Natural killer cell (primary cell): Measurements from ENCODE around the gene HECTD4. TPM values are rescaled to one million over a fixed set of nuclear protein-coding genes. Genes with fewer than 3 reads are reported as not detected.
A peak's percentile ranks its signal among the peaks of the same experiment; 100 is the strongest.

Source experiments
- ATAC-seq, 3 donors: fragments of 150-1000 bp in 2 of 3; fragments of 200-7000 bp in 1 of 3; cut with Tn5 transposase; 1 replicate in 1 of 3; 2 replicates in 2 of 3; pipeline ENCODE4 v1.10.0; 2021; ENCODE audit warnings: mild to moderate bottlenecking in 2 of 3, moderate library complexity in 2 of 3
- DNase-seq, 2 donors: peaks; one replicate each; pipeline versions ENCODE4 v3.0.0 to v3.0.0-alpha.2; 2013 to 2021; ENCODE audit warnings: mixed read lengths in 1 of 2
- H3K27ac ChIP-seq: one replicate; pipeline ENCODE4 v1.5.1; 2013; ENCODE audit warnings: mild to moderate bottlenecking, low read length
- H3K27me3 ChIP-seq: one replicate; pipeline ENCODE4 v1.6.1; 2013; ENCODE audit warnings: low read length; ENCODE audit not compliant: control insufficient read depth, insufficient read depth
- H3K36me3 ChIP-seq: one replicate; pipeline ENCODE4 v1.6.1; 2013; ENCODE audit warnings: low read length; ENCODE audit not compliant: control insufficient read depth, insufficient read depth
- H3K4me1 ChIP-seq: one replicate; pipeline ENCODE4 v1.6.1; 2013; ENCODE audit warnings: low read length; ENCODE audit not compliant: control insufficient read depth, insufficient read depth
- H3K4me3 ChIP-seq: one replicate; pipeline ENCODE4 v1.5.1; 2013; ENCODE audit warnings: low read length
- H3K9me3 ChIP-seq: one replicate; pipeline ENCODE4 v1.6.1; 2013; ENCODE audit warnings: low read length; ENCODE audit not compliant: control insufficient read depth, insufficient read depth
- H3K27ac Mint-ChIP-seq, 2 donors: one replicate each; pipeline ENCODE4 v1.8.0; 2022; ENCODE audit warnings: mild to moderate bottlenecking in 2 of 2, mixed read lengths in 2 of 2, moderate library complexity in 1 of 2
- H3K27me3 Mint-ChIP-seq, 2 donors: one replicate each; pipeline ENCODE4 v1.8.0; 2022; ENCODE audit warnings: low read depth in 2 of 2, mixed read lengths in 2 of 2
- H3K36me3 Mint-ChIP-seq: one replicate; pipeline ENCODE4 v1.8.0; 2022; ENCODE audit warnings: mixed read lengths
- H3K4me1 Mint-ChIP-seq, 2 donors: one replicate each; pipeline ENCODE4 v1.8.0; 2022; ENCODE audit warnings: mixed read lengths in 2 of 2
- H3K4me3 Mint-ChIP-seq: one replicate; pipeline ENCODE4 v1.8.0; 2022; ENCODE audit warnings: mild to moderate bottlenecking, moderate library complexity, mixed read lengths
- H3K9me3 Mint-ChIP-seq, 2 donors: one replicate each; pipeline ENCODE4 v1.8.0; 2022; ENCODE audit warnings: mixed read lengths in 2 of 2
- CTCF ChIP-seq: fragments of 200-600 bp; IDR thresholded peaks from one replicate; pipeline ENCODE4 v1.8.0; 2022; ENCODE audit warnings: antibody characterized with exemption
- WGBS: methylation state at CpG from one replicate; pipeline ENCODE4 v1.1.7; 2013; ENCODE audit warnings: missing lambda C conversion rate; ENCODE audit not compliant: insufficient coverage; 5-methylcytosine and 5-hydroxymethylcytosine counted together
- intact Hi-C: fragments of 100-400 bp; cut with micrococcal nuclease; formaldehyde crosslinking; loops from one replicate; pipeline ENCODE4 v1.14.2; 2022
- total RNA-seq, 4 donors: library from RNA; stranded (reverse); fragments of 120-200 nt in 1 of 4; gene quantifications; one replicate each; pipeline versions ENCODE4 v1.2.3 to v1.2.4, GENCODE V29; 2013 to 2022

The HECTD4 gene
- total RNA-seq, 3 donors from 2014 or later (not counting 1 experiment from before 2014, with no cell fraction given), result 66.9 to 82.6 (median 79.2) TPM

DNA sequence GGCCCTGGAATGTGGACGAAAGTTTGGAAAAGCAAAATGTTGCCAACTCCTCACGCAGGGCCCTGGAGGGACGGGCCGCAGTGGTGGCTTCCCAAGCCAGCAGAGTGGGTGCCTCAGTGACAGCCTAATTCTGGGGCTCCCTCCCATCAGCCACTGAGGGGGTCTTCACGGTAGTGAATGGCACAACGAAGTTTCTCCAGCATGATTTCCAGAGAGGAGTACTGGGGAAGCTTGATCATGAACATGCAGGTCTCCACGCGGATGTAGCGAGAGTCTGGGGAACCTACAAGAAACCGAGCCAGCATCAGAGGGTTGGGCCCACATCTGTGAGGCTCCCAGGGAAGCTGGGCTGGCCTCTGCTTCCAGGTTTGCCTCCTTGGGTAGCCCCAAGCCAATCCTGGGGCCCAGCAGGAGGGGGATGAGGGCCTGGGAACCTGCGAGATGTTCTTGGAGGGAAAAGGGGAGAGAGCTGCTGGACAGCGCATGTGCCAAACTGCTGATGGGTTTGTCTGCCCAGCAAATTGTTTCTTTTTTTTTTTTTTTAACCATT lies 219.9 kb downstream of the HECTD4 start:
- H3K27me3 ChIP-seq, result no peaks in the 10 kb centered on the region
- Mint-ChIP-seq H3K4me3 (no peak overlapping the region), H3K36me3 (peaks cover 12% of the 10 kb centered on the region), H3K9me3 (peaks cover 2 to 3% of the 10 kb centered on the region in 2 donors), H3K27ac (peak overlapping the region in 1 of 2 donors; percentile 38), H3K27me3 (no peaks in the 10 kb centered on the region), H3K4me1 (peaks cover 10 to 13% of the 10 kb centered on the region in 2 donors)
- 97% methylated on average over 12 of the region's 12 CpGs for WGBS
- intact Hi-C loops, result no loop called here
- DNase-seq (no peak), ATAC-seq (no peak)
- H3K27ac ChIP-seq, result no peak overlapping the region
- no peak for TF ChIP-seq CTCF
- peaks cover 19% of the 10 kb centered on the region for H3K9me3 ChIP-seq
- H3K36me3 ChIP-seq, result peaks cover 43% of the 10 kb centered on the region
- H3K4me1 ChIP-seq, result peaks cover 16% of the 10 kb centered on the region
- no peak overlapping the region for H3K4me3 ChIP-seq

- no peak overlapping the region for H3K27ac ChIP-seq
- 92% methylated on average over 9 of the region's 9 CpGs for WGBS
- Mint-ChIP-seq H3K4me1 (peaks cover 13 to 15% of the 10 kb centered on the region in 2 donors), H3K9me3 (peaks cover 2 to 3% of the 10 kb centered on the region in 2 donors), H3K4me3 (no peak overlapping the region), H3K36me3 (peaks cover 19% of the 10 kb centered on the region), H3K27me3 (no peaks in the 10 kb centered on the region), H3K27ac (peak overlapping the region in 1 of 2 donors; percentile 38)
- ATAC-seq, result no peak
- intact Hi-C loops, result no loop called here
- no peaks in the 10 kb centered on the region for H3K27me3 ChIP-seq
- peaks cover 19% of the 10 kb centered on the region for H3K9me3 ChIP-seq
- no peak for DNase-seq
- peaks cover 16% of the 10 kb centered on the region for H3K4me1 ChIP-seq
- H3K4me3 ChIP-seq, result no peak overlapping the region
- H3K36me3 ChIP-seq, result peaks cover 43% of the 10 kb centered on the region
- TF ChIP-seq CTCF, result no peak
Measured at GRCh38 chr12:112161711-112162110, 220.5 kb downstream of the HECTD4 start.

- 99% methylated on average over 6 of the region's 6 CpGs for WGBS
- DNase-seq (no peak), ATAC-seq (no peak)
- no peaks in the 10 kb centered on the region for H3K27me3 Mint-ChIP-seq
- peaks cover 13 to 21% of the 10 kb centered on the region in 2 donors for H3K4me1 Mint-ChIP-seq
- TF ChIP-seq CTCF, result no peak
- H3K4me1 ChIP-seq, result peaks cover 16% of the 10 kb centered on the region
- H3K27ac Mint-ChIP-seq, result no peak overlapping the region
- H3K9me3 Mint-ChIP-seq, result peaks cover 2 to 3% of the 10 kb centered on the region in 2 donors
- no peak overlapping the region for H3K4me3 ChIP-seq
- H3K27me3 ChIP-seq, result no peaks in the 10 kb centered on the region
- no peak overlapping the region for H3K27ac ChIP-seq
- peaks cover 19% of the 10 kb centered on the region for H3K36me3 Mint-ChIP-seq
- peaks cover 19% of the 10 kb centered on the region for H3K9me3 ChIP-seq
- peaks cover 43% of the 10 kb centered on the region for H3K36me3 ChIP-seq
- no peak overlapping the region for H3K4me3 Mint-ChIP-seq
- intact Hi-C loops, result no loop called here
Measured at GRCh38 chr12:112160611-112161010, 221.6 kb downstream of the HECTD4 start.

GRCh38 chr12:112159146-112159541 lies 223.1 kb downstream of the HECTD4 start:
- DNase-seq, result no peak
- ATAC-seq, result no peak

More at GRCh38 chr12:112159146-112159541, 223.1 kb downstream of the HECTD4 start:
- no peak overlapping the region for H3K4me3 ChIP-seq
- no peak overlapping the region for H3K4me3 Mint-ChIP-seq
- peaks cover 43% of the 10 kb centered on the region for H3K36me3 ChIP-seq
- H3K27me3 ChIP-seq, result no peaks in the 10 kb centered on the region
- H3K9me3 Mint-ChIP-seq, result peaks cover 2 to 3% of the 10 kb centered on the region in 2 donors
- WGBS, result over 99% methylated on average over 6 of the region's 6 CpGs
- intact Hi-C loops, result no loop called here
- peaks cover 19% of the 10 kb centered on the region for H3K9me3 ChIP-seq
- H3K27me3 Mint-ChIP-seq, result no peaks in the 10 kb centered on the region
- no peak overlapping the region for H3K27ac ChIP-seq
- TF ChIP-seq CTCF, result no peak
- H3K27ac Mint-ChIP-seq, result peak overlapping the region; percentile 47 to 80
- peaks cover 16% of the 10 kb centered on the region for H3K4me1 ChIP-seq
- peaks cover 13 to 21% of the 10 kb centered on the region in 2 donors for H3K4me1 Mint-ChIP-seq
- peaks cover 20% of the 10 kb centered on the region for H3K36me3 Mint-ChIP-seq
